Natural killer cell (primary cell): ENCODE data around the gene FBXO15. TPM values are rescaled to one million over a fixed set of nuclear protein-coding genes. Genes with fewer than 3 reads are reported as not detected.

ENCODE experiments used
- ATAC-seq, 3 donors: fragments of 150-1000 bp in 2 of 3; fragments of 200-7000 bp in 1 of 3; cut with Tn5 transposase; 1 replicate in 1 of 3; 2 replicates in 2 of 3; pipeline ENCODE4 v1.10.0; 2021; ENCODE audit warnings: mild to moderate bottlenecking in 2 of 3, moderate library complexity in 2 of 3
- DNase-seq, 2 donors: peaks; one replicate each; pipeline versions ENCODE4 v3.0.0 to v3.0.0-alpha.2; 2013 to 2021; ENCODE audit warnings: mixed read lengths in 1 of 2
- H3K27ac ChIP-seq: one replicate; pipeline ENCODE4 v1.5.1; 2013; ENCODE audit warnings: mild to moderate bottlenecking, low read length
- H3K27me3 ChIP-seq: one replicate; pipeline ENCODE4 v1.6.1; 2013; ENCODE audit warnings: low read length; ENCODE audit not compliant: control insufficient read depth, insufficient read depth
- H3K36me3 ChIP-seq: one replicate; pipeline ENCODE4 v1.6.1; 2013; ENCODE audit warnings: low read length; ENCODE audit not compliant: control insufficient read depth, insufficient read depth
- H3K4me1 ChIP-seq: one replicate; pipeline ENCODE4 v1.6.1; 2013; ENCODE audit warnings: low read length; ENCODE audit not compliant: control insufficient read depth, insufficient read depth
- H3K4me3 ChIP-seq: one replicate; pipeline ENCODE4 v1.5.1; 2013; ENCODE audit warnings: low read length
- H3K9me3 ChIP-seq: one replicate; pipeline ENCODE4 v1.6.1; 2013; ENCODE audit warnings: low read length; ENCODE audit not compliant: control insufficient read depth, insufficient read depth
- H3K27ac Mint-ChIP-seq, 2 donors: one replicate each; pipeline ENCODE4 v1.8.0; 2022; ENCODE audit warnings: mild to moderate bottlenecking in 2 of 2, mixed read lengths in 2 of 2, moderate library complexity in 1 of 2
- H3K27me3 Mint-ChIP-seq, 2 donors: one replicate each; pipeline ENCODE4 v1.8.0; 2022; ENCODE audit warnings: low read depth in 2 of 2, mixed read lengths in 2 of 2
- H3K36me3 Mint-ChIP-seq: one replicate; pipeline ENCODE4 v1.8.0; 2022; ENCODE audit warnings: mixed read lengths
- H3K4me1 Mint-ChIP-seq, 2 donors: one replicate each; pipeline ENCODE4 v1.8.0; 2022; ENCODE audit warnings: mixed read lengths in 2 of 2
- H3K4me3 Mint-ChIP-seq: one replicate; pipeline ENCODE4 v1.8.0; 2022; ENCODE audit warnings: mild to moderate bottlenecking, moderate library complexity, mixed read lengths
- H3K9me3 Mint-ChIP-seq, 2 donors: one replicate each; pipeline ENCODE4 v1.8.0; 2022; ENCODE audit warnings: mixed read lengths in 2 of 2
- WGBS: methylation state at CpG from one replicate; pipeline ENCODE4 v1.1.7; 2013; ENCODE audit warnings: missing lambda C conversion rate; ENCODE audit not compliant: insufficient coverage; 5-methylcytosine and 5-hydroxymethylcytosine counted together
- intact Hi-C: fragments of 100-400 bp; cut with micrococcal nuclease; formaldehyde crosslinking; loops from one replicate; pipeline ENCODE4 v1.14.2; 2022
- total RNA-seq, 4 donors: library from RNA; stranded (reverse); fragments of 120-200 nt in 1 of 4; gene quantifications; one replicate each; pipeline versions ENCODE4 v1.2.3 to v1.2.4, GENCODE V29; 2013 to 2022
- TF ChIP-seq, protein P1 (sequence below): fragments of 200-600 bp; IDR thresholded peaks from one replicate; pipeline ENCODE4 v1.8.0; 2022; ENCODE audit warnings: antibody characterized with exemption

FBXO15 gene
- total RNA-seq, 3 donors from 2014 or later (not counting 1 experiment from before 2014, with no cell fraction given): 0.50 to 2.6 (median 0.87) TPM

DNA sequence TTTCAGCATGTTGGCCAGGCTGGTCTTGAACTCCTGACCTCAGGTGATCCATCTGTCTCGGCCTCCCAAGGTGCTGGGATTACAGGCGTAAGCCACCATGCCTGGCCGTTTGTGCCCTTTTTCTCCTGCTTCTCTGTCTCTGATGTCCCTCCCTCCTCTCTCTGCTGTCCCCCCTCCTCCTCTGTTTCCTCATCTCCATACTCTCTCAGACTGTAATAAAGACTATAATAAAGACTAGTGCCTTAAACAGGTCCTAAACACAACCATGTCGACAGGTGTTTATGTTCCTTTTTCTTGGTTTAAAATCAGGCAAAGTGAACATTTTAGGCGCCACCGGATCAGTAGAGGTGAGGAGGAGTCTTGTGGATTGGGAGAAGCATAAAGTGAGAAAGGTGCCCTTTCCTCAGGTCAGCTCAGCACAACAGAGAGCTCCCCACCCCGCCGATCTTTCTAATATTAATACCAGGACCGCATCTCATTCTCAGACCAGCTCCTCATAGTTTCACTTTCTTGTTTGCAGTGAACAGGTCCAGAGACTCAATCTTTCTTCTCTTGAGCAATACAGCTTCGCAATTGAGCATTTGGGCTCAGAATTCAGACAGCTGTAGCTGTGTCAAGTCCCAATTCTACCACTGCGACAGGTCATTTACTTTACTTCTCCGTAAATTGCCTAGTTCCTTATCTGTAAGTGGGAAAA is 24.4 kb upstream of the FBXO15 start:
- H3K4me1 Mint-ChIP-seq: peaks cover 7 to 9% of the 10 kb centered on the region in 2 donors
- peak overlapping the region; percentile 45 for H3K4me3 Mint-ChIP-seq
- Histone ChIP-seq H3K9me3 (no peaks in the 10 kb centered on the region), H3K4me1 (no peaks in the 10 kb centered on the region), H3K27ac (no peak overlapping the region), H3K4me3 (no peak overlapping the region), H3K36me3 (no peaks in the 10 kb centered on the region), H3K27me3 (no peaks in the 10 kb centered on the region)
- H3K27me3 Mint-ChIP-seq: peaks cover 15 to 18% of the 10 kb centered on the region in 2 donors
- WGBS: 75% methylated on average over 10 of the region's 12 CpGs
- intact Hi-C loops: no loop called here
- H3K9me3 Mint-ChIP-seq: no peaks in the 10 kb centered on the region
- ATAC-seq (no peak), DNase-seq (no peak)
- H3K27ac Mint-ChIP-seq: no peak overlapping the region
- H3K36me3 Mint-ChIP-seq: no peaks in the 10 kb centered on the region
- TF ChIP-seq, protein P1, sequence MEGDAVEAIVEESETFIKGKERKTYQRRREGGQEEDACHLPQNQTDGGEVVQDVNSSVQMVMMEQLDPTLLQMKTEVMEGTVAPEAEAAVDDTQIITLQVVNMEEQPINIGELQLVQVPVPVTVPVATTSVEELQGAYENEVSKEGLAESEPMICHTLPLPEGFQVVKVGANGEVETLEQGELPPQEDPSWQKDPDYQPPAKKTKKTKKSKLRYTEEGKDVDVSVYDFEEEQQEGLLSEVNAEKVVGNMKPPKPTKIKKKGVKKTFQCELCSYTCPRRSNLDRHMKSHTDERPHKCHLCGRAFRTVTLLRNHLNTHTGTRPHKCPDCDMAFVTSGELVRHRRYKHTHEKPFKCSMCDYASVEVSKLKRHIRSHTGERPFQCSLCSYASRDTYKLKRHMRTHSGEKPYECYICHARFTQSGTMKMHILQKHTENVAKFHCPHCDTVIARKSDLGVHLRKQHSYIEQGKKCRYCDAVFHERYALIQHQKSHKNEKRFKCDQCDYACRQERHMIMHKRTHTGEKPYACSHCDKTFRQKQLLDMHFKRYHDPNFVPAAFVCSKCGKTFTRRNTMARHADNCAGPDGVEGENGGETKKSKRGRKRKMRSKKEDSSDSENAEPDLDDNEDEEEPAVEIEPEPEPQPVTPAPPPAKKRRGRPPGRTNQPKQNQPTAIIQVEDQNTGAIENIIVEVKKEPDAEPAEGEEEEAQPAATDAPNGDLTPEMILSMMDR: no peak

- DNase-seq (no peak), ATAC-seq (no peak)
- Histone ChIP-seq H3K27me3 (no peaks in the 10 kb centered on the region), H3K4me1 (no peaks in the 10 kb centered on the region), H3K9me3 (no peaks in the 10 kb centered on the region), H3K4me3 (no peak overlapping the region), H3K27ac (no peak overlapping the region), H3K36me3 (peaks cover under 1% of the 10 kb centered on the region)
- no peaks in the 10 kb centered on the region for H3K36me3 Mint-ChIP-seq
- H3K27ac Mint-ChIP-seq: no peak overlapping the region
- TF ChIP-seq, protein P1: no peak
- no peak overlapping the region for H3K4me3 Mint-ChIP-seq
- intact Hi-C loops: no loop called here
- WGBS: 90% methylated on average over 6 of the region's 7 CpGs
- H3K4me1 Mint-ChIP-seq: no peaks in the 10 kb centered on the region
- H3K9me3 Mint-ChIP-seq: no peaks in the 10 kb centered on the region
- H3K27me3 Mint-ChIP-seq: peaks cover 0 to 2% of the 10 kb centered on the region in 2 donors
Observed at GRCh38 chr18:74166386-74166785, 18.8 kb upstream of the FBXO15 start.

- H3K4me1 ChIP-seq: no peaks in the 10 kb centered on the region
- intact Hi-C loops: no loop called here
- no peaks in the 10 kb centered on the region for H3K9me3 ChIP-seq
- H3K4me3 ChIP-seq: no peak overlapping the region
- ATAC-seq: no peak
- H3K4me1 Mint-ChIP-seq: no peaks in the 10 kb centered on the region
- TF ChIP-seq, protein P1: no peak
- H3K27ac ChIP-seq: no peak overlapping the region
- DNase-seq: no peak
- no peak overlapping the region for H3K27ac Mint-ChIP-seq
- H3K9me3 Mint-ChIP-seq: no peaks in the 10 kb centered on the region
- H3K36me3 Mint-ChIP-seq: peaks cover 9% of the 10 kb centered on the region
- H3K36me3 ChIP-seq: peaks cover 18% of the 10 kb centered on the region
- no peak overlapping the region for H3K4me3 Mint-ChIP-seq
- H3K27me3 ChIP-seq: no peaks in the 10 kb centered on the region
- 37% methylated on average over 10 of the region's 11 CpGs for WGBS
- H3K27me3 Mint-ChIP-seq: peaks cover 0 to 2% of the 10 kb centered on the region in 2 donors
Observed at GRCh38 chr18:74163019-74163660, 15.5 kb upstream of the FBXO15 start.
